HEK293T (cell line): Measurements from ENCODE around the gene MAPK1.

Experiments used
- CTCF ChIA-PET: fragments of 350-600 bp; formaldehyde crosslinking; extraction: SDS; loops from one replicate; lab custom pipeline; 2021; ENCODE audit warnings: antibody characterized with exemption, inconsistent platforms; lab: Yijun Ruan, JAX
- POLR2A ChIA-PET: fragments of 350-600 bp; formaldehyde crosslinking; extraction: SDS; loops from one replicate; lab custom pipeline; 2020; ENCODE audit warnings: antibody characterized with exemption, inconsistent platforms; lab: Yijun Ruan, JAX
- DNase-seq: peaks from one replicate; pipeline ENCODE4 v3.0.0; 2012; ENCODE audit warnings: mixed read lengths; ENCODE audit errors: extremely low spot score
- ARNT ChIP-seq: fragments of 450-650 bp; IDR thresholded peaks from 2 replicates; pipeline ENCODE4 v1.6.1; 2017; ENCODE audit warnings: mild to moderate bottlenecking
- BHLHE40 ChIP-seq: fragments of 450-650 bp; IDR thresholded peaks from 2 replicates; pipeline ENCODE4 v1.6.1; 2016; ENCODE audit warnings: mild to moderate bottlenecking, moderate library complexity, borderline replicate concordance
- CTBP1 ChIP-seq: fragments of 450-650 bp; IDR thresholded peaks from 2 replicates; pipeline ENCODE4 v1.6.1; 2016; ENCODE audit warnings: borderline replicate concordance
- ELF4 ChIP-seq: fragments of 450-650 bp; IDR thresholded peaks from 2 replicates; pipeline ENCODE4 v1.6.1; 2017; ENCODE audit warnings: antibody characterized with exemption
- FOXA1 ChIP-seq: fragments of 450-650 bp; IDR thresholded peaks from 2 replicates; pipeline ENCODE4 v1.6.1; 2016; ENCODE audit warnings: mild to moderate bottlenecking
- FOXK2 ChIP-seq: fragments of 450-650 bp; IDR thresholded peaks from 2 replicates; pipeline ENCODE4 v1.6.1; 2016; ENCODE audit warnings: mild to moderate bottlenecking
- FOXM1 ChIP-seq: fragments of 450-650 bp; IDR thresholded peaks from 2 replicates; pipeline ENCODE4 v1.6.1; 2017; ENCODE audit warnings: mild to moderate bottlenecking, borderline replicate concordance
- HDGF ChIP-seq: fragments of 450-650 bp; IDR thresholded peaks from 2 replicates; pipeline ENCODE4 v1.6.1; 2017; ENCODE audit warnings: antibody characterized with exemption, borderline replicate concordance
- L3MBTL2 ChIP-seq: fragments of 450-650 bp; conservative IDR thresholded peaks from 2 replicates; pipeline ENCODE4 v1.6.1; 2016; ENCODE audit warnings: mild to moderate bottlenecking
- LEF1 ChIP-seq: fragments of 450-650 bp; IDR thresholded peaks from 2 replicates; pipeline ENCODE4 v1.6.1; 2017; ENCODE audit warnings: mild to moderate bottlenecking, borderline replicate concordance
- NFRKB ChIP-seq: fragments of 450-650 bp; IDR thresholded peaks from 2 replicates; pipeline ENCODE4 v1.6.1; 2016; ENCODE audit warnings: mild to moderate bottlenecking, moderate library complexity
- PKNOX1 ChIP-seq: fragments of 450-650 bp; IDR thresholded peaks from 2 replicates; pipeline ENCODE4 v1.6.1; 2016
- SP1 ChIP-seq: fragments of 450-650 bp; IDR thresholded peaks from 2 replicates; pipeline ENCODE4 v1.6.1; 2017
- SUZ12 ChIP-seq: fragments of 450-650 bp; IDR thresholded peaks from 2 replicates; pipeline ENCODE4 v1.6.1; 2016; ENCODE audit warnings: mild to moderate bottlenecking
- TARDBP ChIP-seq: fragments of 450-650 bp; IDR thresholded peaks from 2 replicates; pipeline ENCODE4 v1.6.1; 2016
- ZNF384 ChIP-seq: fragments of 450-650 bp; IDR thresholded peaks from 2 replicates; pipeline ENCODE4 v1.6.1; 2016

MAPK1 gene

DNA sequence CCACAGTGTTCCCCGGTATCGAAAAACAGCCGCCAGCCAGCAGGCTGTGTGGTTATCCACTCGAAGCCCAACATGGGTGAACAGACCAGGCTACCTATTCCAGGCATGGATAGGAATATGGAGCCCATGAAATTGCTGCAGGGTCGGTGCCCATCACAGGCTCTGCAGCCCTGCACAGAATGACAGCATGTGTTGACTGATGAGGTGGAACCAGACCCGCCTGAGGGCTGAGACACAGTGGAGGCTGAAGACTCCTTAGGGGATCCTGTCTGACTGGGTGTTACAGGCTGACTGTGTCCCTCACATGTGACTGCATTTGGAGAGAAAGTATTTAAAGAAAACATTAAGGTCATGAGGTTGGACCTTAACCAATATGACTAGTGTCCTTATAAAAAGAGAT, 125.7 kb downstream of the MAPK1 start:
- TF ChIP-seq LEF1 (no peak), NFRKB (no peak), ZNF384 (no peak), HDGF (no peak), SUZ12 (no peak), ELF4 (no peak), FOXM1 (no peak), TARDBP (no peak), PKNOX1 (no peak), CTBP1 (no peak), BHLHE40 (no peak), FOXK2 (no peak)
- ChIA-PET CTCF (no interaction called here), POLR2A (no interaction called here)
- no peak for DNase-seq

GRCh38 chr22:21741059-21741458, 126.4 kb downstream of the MAPK1 start:
- DNase-seq: no peak
- CTCF ChIA-PET: interaction anchor here (0.6 kb wide), 1 partner anchor 109 kb away, joined by 3 read pairs; no protein-coding TSS in a partner anchor
- TF ChIP-seq PKNOX1 (no peak), TARDBP (no peak), LEF1 (no peak), ARNT (no peak), SP1 (no peak), ELF4 (no peak), SUZ12 (no peak), FOXA1 (no peak), BHLHE40 (no peak), ZNF384 (no peak), FOXM1 (no peak)
- POLR2A ChIA-PET: no interaction called here

GRCh38 chr22:21739828-21740377, 127.5 kb downstream of the MAPK1 start:
- ChIA-PET POLR2A (no interaction called here), CTCF (interaction anchor here (0.6 kb wide), 1 partner anchor 19 kb away, joined by 5 read pairs; no protein-coding TSS in a partner anchor)
- TF ChIP-seq L3MBTL2 (no peak), ARNT (no peak), NFRKB (no peak), ELF4 (no peak), PKNOX1 (no peak), FOXM1 (no peak), ZNF384 (no peak), BHLHE40 (no peak), FOXA1 (no peak), SP1 (no peak), LEF1 (no peak), CTBP1 (no peak), TARDBP (no peak)
- no peak for DNase-seq

DNA sequence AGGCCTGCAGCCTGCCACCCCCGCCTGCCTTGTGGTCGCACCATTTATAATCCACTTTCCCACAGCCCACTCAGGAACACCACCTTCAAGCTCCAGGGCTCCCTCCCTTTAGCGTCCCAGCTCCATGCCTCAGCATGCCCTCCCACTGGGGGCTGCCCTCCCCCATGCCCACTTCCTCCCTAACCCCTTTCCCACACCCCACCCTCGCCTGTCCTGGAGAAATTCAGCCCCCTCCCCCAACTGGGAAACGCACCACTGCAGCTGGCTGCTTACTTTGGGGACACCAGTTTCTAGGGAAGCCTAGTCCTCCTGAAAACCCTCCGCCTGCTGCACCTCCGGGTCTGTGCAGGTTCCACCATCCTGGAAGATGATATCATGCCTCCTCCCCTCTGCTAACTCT, 128.5 kb downstream of the MAPK1 start:
- TF ChIP-seq PKNOX1: no peak
- TF ChIP-seq ZNF384: no peak
- no peak for TF ChIP-seq CTBP1
- TF ChIP-seq SUZ12: no peak
- no peak for TF ChIP-seq HDGF
- no peak for TF ChIP-seq ARNT
- POLR2A ChIA-PET: no interaction called here
- no peak for DNase-seq
- CTCF ChIA-PET: no interaction called here

GRCh38 chr22:21738081-21738480, 129.4 kb downstream of the MAPK1 start:
- ChIA-PET POLR2A (no interaction called here), CTCF (no interaction called here)
- TF ChIP-seq FOXK2 (no peak), LEF1 (no peak), PKNOX1 (no peak), CTBP1 (no peak), L3MBTL2 (no peak)
- DNase-seq: no peak

GRCh38 chr22:21736948-21737347, 130.5 kb downstream of the MAPK1 start:
- ChIA-PET POLR2A (interaction anchor here (2.1 kb wide), 1 partner anchor 11 kb away, joined by 8 read pairs; no protein-coding TSS in a partner anchor), CTCF (no interaction called here)
- no peak for TF ChIP-seq FOXM1
- TF ChIP-seq ZNF384: peak; percentile 66
- no peak for TF ChIP-seq ARNT
- no peak for TF ChIP-seq FOXK2
- no peak for TF ChIP-seq CTBP1
- TF ChIP-seq HDGF: no peak
- no peak for TF ChIP-seq NFRKB
- no peak for TF ChIP-seq BHLHE40
- no peak for DNase-seq
